ENCODE results near the gene NIPAL3.

DNA sequence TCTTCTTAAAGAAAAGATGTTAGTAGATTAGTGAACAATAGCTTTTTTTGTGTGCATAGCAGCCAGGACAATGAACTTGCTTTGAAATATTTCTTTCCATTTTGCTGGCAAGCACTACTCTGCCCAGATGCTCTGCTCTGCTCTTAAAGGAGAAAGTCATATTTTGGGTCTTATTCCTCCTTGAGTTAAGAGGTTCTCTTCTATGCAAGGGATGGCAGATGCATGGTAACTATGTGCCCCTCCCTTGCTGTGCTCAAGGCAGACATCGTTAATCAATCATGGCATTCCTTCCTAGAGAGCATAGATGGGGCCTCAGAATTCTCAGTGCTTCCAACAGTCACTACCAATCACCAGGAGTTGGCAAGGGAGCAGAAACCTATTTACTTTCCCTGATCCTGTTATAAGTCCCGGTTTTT lies 27.6 kb downstream of the NIPAL3 start:
- TF ChIP-seq POLR2AphosphoS5 (IDR thresholded peaks at IDR 0.05) = no peak
- TF ChIP-seq, protein P1, sequence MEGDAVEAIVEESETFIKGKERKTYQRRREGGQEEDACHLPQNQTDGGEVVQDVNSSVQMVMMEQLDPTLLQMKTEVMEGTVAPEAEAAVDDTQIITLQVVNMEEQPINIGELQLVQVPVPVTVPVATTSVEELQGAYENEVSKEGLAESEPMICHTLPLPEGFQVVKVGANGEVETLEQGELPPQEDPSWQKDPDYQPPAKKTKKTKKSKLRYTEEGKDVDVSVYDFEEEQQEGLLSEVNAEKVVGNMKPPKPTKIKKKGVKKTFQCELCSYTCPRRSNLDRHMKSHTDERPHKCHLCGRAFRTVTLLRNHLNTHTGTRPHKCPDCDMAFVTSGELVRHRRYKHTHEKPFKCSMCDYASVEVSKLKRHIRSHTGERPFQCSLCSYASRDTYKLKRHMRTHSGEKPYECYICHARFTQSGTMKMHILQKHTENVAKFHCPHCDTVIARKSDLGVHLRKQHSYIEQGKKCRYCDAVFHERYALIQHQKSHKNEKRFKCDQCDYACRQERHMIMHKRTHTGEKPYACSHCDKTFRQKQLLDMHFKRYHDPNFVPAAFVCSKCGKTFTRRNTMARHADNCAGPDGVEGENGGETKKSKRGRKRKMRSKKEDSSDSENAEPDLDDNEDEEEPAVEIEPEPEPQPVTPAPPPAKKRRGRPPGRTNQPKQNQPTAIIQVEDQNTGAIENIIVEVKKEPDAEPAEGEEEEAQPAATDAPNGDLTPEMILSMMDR (IDR thresholded peaks at IDR 0.05) = no peak
